CD4-positive, alpha-beta T cell treated with Interleukin-17A for 1 hour (primary cell): Measurements from ENCODE around the gene RBP2.
"Not testable (repeated sequence)": the region's sequence is repeated elsewhere in the genome, so short reads cannot be mapped to it uniquely, and the experiment has no call there.

Source experiments
- DNase-seq: peaks from one replicate; pipeline ENCODE4 v3.0.0-alpha.2; 2020

RBP2 gene

DNA sequence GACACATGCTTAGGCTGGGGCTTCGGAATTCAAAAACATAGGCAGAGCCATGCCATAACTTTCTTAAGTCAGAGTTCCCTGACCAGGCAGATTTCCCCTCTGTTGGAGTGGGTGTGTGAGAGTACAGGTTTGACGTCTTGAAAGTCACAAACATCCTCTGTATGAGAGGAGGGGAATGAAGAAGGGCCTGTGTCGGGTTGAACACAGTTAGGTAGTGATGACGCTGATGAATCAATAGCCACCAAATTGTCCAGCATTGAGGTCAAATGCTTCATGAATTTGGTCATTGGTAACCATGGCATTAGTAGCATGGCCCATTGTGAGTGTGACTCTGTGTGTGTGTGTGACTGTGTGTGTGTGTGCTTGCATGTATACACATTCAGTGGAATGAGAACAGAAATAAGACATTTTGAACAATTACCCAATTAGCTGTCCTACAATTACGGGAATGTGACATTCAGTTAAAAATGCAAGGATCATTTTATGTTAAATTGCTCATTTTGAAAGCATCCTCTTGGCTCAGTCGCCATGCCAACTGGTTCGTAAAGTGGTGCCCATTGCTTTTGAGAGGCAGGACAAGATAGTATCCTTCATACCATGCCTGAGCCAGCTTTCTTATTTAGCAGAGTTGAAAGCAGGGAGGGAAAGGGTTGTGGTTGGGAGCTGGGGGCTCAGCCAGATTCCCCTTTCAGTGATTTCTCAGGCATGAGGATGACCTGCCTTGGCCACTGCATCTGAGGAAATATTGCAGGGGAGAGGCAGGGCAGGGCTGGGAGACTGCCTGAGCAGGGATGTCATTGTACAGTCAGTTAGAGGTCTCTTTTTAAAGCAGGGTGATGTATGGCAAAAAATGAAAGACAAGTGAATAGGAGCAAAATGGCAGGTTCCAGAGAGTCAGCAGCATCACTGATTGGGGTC lies 35.4 kb downstream of the RBP2 start:
- DNase-seq = no peak

DNA sequence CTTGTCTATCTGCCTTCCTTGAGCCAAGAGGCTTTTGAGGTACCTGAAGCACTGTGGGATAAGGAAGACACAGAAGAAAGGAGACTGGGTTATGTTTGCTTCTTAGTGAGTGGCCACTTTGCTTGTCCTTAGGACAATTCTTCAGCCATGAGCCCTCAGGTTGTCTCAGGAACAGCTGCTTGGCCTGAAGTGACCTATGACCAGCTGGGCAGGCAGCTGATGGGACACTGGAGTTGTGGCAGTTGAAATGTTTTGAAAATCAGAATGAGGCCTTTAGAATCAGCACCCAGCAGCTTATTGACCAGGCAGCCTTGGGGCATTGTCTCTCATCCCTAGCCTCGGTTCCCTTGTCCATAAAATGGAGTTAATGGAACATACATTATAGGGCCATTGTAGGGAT lies 37.0 kb downstream of the RBP2 start:
- DNase-seq = no peak

DNA sequence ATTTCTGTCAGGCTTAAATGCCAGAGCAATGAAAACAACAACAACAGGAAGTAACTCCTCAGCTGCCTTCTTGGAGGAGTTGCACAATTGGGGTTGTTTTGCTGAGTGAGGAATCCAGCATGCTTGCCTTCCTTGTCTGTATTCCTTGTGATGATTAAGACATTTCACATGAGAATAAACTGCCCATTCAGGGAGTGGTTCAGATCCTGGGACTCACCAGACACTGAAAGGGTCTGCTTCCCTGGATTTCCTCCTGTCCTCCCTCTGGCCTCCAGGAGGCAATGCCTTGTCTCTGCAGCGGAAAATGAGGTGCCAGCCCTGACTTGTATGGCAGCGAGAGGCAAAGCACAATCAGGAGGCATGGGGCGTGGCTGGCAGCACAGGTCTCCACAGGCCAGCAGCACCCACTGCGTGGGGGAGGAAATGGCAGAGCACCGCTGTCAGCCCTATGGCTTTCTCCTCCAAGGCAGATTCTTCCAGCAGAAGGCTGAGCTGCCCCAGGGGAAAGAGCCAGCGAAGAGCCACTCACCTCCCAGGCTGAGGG lies 41.5 kb downstream of the RBP2 start:
- no peak for DNase-seq

DNA sequence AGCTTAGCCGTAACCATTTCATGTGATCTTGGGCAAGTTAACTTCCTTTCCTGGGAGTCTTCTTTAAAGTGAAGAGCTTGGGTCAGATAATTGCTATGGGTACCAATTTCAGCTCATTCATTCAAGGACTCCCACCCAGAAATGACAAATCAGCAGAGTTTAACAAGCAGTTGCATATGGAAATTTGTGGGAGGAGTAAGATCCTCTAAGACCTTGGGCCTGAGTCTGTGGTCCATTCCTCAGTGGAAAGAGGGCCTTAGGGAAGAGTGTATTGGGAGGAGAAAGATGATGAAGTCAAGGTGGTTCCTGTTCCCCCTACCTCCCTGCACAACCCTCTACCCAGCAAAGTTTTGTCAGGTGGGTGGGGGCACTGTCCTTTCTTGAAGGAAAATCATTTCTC lies 42.1 kb downstream of the RBP2 start:
- no peak for DNase-seq

DNA sequence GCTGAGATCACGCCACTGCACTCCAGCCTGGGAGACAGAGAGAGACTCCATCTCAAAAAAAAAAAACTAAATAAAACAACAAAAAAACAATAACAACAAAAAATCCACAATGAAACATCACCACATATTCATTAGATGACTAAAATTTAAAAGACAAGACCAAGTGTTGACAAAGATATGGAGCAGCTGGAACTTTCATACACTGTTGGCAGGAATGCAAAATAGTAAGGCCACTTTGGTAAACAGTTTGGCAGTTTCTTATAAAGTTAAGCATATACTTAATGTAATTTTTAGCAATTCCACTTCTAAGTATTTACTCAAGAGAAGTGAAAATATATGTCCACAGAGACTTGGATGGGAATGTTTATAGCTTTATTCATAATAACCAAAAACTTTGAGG lies 43.2 kb downstream of the RBP2 start:
- no peak for DNase-seq

DNA sequence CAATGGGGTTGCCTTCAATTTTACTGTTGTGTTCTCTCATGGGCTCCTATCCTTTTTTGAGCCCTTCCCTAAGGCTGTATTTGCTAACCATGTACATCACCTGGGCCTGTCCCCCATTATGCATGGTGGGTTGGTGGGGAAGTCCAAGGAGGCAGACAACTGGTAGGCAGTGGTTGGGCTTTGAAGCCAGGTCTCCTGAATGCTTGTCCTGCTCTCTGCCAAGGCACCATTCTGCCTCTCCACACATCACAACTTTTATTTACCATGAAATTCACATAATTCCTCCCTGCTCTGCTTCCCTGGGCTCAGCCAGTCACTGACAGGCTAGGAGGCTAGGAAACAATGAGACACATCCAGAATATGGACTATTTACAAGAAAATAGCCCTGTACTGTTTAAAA lies 45.8 kb downstream of the RBP2 start:
- no peak for DNase-seq

DNA sequence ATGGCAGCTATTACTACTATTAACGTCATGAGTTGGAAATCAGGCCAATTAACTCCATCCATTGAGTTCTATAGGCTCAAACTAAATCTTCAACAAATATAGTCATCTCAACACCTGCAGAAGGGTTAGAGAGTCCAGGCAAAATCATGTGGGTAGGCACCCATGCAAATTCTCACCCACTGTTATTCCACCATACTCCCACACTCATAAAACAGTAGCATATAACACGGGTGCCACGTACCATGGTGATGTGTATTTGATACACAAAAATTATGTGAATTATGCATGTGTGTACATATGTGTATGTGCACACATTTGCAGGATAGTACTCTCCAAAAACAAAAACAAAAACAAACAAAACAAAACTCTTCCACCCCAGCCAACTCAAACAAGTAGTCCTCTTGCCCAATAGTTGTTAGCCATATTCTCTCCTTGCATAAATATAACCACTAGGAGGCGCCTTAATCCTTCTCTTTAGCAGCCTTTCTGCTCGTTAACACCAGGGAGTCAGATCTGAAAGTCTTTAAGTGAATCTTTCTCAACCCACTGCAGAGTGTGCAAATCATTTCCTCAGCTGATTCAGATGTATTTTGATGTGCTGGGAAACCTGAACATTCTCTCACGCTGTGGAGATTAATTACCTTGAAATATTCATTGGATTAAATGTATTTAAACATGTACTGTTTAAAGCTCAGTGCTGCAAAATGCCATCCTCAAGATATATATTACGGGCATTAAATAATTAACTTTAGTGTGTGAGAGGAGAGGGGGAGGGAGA lies 48.8 kb downstream of the RBP2 start:
- peak; percentile 56 for DNase-seq

DNA sequence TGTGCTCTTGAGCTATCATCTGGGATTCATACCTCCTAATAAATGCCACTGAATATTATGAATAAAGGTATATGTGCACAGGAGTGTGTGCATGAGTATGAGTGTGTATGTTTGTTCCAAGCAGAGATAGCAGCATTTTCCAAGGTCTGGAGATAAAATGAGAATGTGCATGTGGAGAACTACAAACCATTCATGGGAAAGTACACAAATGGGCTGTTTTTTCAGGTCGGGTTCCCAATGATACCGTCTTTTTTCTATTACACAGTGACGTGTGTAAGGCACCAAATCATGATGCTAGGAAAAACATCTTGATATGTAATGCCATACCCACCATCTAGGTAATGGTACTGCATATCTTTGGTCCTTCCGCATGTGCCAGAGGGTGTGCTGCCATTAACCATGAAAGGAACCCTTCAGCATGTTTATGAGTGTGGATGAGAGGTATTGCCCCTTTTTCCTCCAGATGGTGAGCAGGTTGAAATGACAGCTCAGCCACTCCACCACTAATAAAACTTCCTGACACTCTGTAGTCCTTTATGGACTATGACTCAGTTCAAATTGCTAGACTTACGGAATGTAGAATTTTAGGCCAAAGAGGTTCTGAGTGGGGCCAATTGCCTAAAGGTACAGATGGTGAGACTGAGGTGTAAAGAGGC lies 50.4 kb downstream of the RBP2 start:
- no peak for DNase-seq

DNA sequence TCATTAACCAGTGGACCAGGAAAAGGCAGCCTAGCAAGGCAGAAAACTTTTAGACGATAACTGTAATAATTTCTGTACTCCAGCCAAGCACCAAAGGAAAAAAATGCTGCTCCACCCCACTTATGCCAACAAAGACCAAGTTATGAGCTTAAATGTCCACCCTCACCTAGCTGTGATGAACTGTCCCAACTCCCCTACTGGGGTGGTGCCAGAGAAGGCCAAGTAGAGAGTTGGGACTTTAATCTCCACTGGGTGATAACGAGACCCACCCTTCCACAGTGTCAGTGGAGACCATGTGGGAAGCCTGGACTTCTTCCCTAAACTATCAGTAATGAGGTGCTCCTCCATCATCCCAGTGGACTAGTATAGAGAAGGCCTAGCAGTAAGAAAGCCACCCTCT lies 53.1 kb downstream of the RBP2 start:
- DNase-seq = no peak

DNA sequence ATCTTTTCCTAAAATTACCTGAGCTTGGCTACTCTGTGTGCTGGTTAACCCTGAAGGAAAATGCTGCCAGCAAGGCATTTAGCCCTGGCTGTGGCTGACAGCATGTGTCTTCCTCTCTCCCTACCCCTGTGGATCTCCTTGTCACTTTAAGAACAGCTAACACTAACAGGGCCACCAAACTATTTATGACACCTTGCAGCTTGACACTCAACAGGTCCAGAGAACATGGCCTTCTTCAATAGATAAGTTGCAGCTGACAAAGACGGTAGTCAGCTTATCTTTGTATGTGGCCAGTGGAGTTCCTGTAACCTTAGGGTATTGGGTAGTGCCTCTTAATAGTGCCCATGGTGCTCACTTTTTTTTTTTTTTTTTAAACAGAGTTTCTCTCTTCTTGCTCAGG lies 54.9 kb downstream of the RBP2 start:
- DNase-seq = no peak

DNA sequence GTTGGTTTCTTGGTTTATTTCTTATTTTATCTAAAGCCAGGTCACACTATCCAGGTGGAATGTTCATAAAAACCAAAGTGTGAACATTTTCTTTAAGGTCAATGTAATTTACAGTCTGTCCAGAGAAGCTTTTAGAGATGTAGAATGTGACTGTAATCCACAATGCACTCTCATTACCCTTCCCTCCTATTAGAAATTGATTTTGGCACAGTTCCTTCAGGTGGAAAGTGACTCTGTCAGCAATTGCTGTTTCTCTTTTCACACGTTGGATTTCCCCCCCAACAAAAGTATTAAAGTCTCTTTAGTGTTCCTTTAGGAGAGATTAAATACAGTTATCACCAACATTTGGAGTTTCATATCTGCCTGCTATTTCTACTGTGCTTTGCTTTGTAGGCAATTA lies 55.3 kb downstream of the RBP2 start:
- no peak for DNase-seq

DNA sequence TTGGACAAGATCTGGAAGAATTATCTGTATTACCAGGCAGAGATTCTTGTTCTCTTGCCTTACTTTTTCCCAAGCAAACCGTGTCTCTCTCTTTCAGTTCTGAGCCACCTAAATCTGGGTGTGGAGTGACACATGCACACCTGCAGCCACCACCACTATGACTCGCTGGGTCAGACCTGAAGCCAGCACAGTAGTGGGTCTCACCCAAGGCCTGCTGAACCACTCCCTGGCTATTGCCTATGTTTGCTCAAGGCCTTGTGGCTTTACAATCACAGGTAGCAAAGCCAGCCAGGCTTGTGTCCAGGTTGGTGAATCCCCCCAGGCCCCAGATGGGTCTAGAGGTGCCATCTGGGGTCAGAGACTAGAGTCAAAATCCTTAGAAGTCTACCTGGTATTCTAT lies 58.2 kb downstream of the RBP2 start:
- DNase-seq = no peak

DNA sequence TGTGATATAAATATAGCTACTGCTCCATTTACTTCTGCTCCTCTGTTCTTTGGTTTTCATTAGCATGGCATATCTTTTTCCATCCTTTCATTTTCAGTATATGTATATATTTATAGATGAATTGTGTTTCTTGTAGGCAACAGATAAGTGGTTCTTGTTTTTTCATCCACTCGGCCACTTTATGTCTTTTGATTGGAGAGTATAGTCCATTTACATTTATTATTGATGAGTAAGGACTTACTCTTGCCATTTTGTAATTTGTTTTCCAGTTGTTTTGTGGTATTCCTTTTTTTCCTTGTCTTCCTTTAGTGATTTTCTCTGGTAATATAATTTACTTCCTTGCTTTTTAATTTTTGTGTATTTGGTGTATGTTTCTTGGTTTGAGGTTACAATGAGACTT lies 60.0 kb downstream of the RBP2 start:
- no peak for DNase-seq

DNA sequence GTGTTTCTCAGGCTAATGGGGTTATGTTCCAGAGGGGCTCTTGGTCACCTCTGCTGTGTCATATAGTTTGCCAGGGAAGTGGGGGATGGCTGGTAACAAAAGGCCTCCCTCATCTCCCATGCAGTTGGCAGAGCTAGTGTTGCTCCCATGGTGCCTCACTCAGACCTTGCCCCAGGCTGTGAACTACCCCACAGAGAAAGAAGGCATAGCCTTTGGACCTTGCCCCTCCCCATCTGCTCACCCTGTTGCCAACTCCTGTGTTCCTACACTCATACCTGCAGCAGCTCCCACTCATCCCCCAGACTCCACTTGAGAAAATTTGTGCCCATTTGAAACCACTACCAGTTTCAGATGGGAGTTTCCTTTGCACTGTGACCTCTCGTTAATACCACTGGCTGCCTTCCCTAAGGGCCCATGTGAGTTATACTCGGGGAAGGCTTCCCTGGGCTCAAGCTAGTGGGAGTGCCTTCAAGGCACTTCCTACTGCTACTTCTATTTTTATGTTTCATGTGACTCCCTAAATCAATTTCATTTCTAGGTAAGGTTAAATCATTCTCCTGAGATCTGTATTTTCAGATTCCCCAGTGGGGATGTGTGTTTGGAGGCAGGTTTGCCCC lies 61.6 kb downstream of the RBP2 start:
- DNase-seq = no peak

DNA sequence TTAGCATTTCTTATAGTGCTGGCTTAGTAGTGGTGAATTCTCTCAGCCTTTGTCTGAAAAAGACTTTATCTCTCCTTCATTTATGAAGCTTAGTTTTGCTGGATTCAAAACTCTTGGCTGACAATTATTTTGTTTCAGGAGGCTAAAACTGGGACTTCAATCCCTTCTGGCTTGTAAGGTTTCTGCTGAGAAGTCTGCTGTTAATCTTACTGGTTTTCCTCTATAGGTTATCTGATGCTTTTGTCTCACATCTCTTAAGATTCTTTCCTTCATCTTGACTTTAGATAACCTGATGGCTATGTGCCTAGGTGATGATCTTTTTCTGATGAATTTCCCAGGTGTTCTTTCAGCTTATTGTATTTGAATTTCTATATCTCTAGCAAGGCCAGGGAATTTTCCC lies 63.4 kb downstream of the RBP2 start:
- not testable (repeated sequence) for DNase-seq
